Measurements from ENCODE around the gene CCN5.

DNA sequence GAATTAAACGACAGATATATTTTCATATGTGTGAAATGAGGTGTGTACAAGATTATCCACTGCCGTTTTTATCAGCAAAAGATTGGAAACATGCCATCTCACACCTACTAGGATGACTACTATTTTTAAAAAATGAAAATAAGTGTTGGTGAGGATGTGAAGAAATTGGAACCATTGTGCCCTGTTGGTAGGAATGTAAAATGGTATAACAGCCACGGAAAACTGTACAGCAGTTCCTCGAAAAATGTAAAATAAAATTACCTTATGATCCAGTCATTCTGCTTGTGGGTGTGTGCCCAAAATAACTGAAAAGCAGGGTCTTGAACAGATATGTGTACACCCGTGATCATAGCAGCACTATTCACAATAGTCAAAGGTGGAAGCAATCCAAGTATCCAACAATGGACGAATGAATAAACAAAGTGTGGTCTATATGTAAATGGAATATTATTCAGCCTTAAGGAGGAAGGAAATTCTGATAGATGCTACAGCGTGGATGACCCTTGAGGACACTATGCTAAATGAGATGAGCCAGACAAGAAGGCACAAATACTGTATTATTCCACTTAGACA, 27.0 kb upstream of the CCN5 start:
- TF ChIP-seq CTCF (IDR thresholded peaks at IDR 0.05) (no peak), EZH2 (IDR thresholded peaks at IDR 0.05) (no peak), EZH2phosphoT487 (IDR thresholded peaks at IDR 0.05) (no peak)

Data from neural progenitor cell (in vitro differentiated cells).